ENCODE data around the gene FSHR.

The FSHR gene

DNA sequence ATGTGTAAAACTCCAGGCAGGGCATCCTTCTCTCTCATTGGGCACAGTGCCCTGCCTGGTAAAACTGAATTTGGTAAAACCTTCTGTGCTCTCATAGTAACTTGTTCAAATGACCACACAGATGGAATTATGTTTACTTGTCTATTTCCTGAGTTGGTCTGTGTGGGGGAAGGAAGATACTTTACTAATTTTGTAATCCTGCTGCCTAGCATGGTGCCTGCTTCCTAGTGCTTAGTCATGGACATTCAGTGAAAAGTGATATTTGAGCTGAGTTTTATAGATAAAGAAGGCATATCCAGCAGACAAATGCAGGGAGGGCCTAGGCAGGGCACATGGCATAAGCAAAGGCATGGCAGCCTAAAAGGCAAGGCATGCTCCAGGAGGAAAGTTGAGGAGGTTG, 199.4 kb downstream of the FSHR start:
- no peak for DNase-seq (ENCODE audit: low read depth in 2 of 2)

DNA sequence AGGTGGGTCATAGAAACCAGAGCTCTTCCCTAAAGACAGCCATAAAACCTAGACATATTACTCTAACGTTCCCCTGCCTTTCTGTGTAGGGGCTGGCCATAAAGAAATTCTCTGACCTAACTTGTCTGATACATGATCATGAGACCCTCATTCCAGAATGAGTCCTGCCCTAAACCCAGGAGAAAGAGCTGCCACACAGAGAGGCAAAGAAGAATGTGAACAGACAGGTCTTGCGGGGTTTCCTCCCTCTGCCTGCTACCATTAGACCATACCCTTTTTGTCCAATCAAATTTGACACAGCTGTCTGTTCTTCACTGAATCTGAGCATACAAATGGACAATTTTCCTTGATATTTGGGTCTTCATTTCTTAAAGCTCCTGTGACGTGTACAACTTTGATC, 200.0 kb downstream of the FSHR start:
- no peak for DNase-seq (ENCODE audit: low read depth in 2 of 2)

DNA sequence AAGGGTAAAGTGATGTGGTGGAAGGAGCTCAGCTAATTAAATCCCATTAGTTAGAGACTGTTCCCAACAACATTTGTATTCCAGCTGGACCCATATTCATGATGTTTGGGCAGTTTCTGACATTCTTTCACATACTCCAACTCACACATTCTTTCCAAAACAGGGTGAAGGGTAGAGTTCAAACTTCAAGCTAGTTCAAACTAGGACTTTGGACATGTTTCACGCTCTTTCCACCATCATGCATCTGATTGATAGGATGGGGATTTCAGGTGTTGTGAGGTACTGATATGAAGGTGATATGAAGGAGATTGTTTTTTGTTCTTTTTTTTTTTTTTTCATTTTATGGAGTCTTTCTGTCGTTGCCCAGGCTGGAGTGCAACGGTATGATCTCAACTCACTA, 201.7 kb downstream of the FSHR start:
- DNase-seq (ENCODE audit: low read depth in 2 of 2), result no peak

DNA sequence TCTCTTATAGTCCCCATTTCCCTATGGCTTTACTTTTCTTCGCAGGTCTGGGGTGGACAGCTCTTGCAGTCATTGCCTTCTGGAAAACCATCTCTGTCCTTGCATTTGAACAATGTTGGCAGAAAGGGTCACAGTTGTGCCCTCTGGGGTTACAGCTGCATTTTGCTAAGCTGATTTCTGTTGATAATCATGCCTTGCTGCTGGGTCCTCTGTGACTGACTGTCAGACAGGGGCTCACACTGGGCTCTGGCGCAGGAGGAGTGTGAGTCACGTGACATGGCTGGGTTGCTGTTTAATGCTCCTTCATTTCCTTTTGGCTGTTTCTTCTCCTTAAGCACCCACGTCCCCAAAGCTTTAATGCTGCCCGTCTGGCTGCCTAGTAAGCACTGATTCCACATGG, 202.2 kb downstream of the FSHR start:
- no peak for DNase-seq (ENCODE audit: low read depth in 2 of 2)

DNA sequence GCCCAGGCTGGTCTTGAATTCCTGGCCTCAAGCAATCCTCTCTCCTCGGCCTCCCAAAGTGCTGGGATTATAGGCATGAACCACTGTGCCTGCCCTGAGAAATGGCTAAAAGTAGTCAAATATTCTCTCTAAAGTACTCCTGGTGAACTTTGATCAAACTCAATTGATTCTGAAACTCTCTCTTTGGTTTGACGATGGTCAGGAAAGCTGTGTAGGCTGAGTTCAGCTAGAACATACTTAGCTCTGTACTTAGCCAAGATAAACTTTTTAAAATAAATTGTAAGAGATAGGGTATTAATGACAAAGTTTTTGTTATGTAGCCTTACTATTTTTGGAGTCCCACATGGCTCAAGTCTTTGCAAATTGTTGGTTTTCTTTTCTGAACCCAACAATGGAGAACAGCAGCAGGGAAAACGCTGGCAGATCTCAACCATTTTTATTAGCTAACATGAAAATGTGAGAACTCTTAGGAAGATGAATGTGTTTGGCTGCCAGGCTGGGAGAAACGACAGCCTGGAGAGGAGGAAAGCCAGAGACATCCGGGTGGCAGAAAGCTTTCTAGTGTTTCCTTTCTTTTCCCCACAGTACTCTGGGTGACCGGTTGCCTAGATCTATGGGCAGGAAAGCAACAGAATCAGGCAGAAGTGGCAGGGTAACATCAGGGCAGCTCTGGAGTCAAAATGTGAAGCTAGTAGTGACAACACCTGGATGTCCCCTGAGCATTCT, 205.8 kb downstream of the FSHR start:
- DNase-seq (ENCODE audit: low read depth in 2 of 2), result no peak

DNA sequence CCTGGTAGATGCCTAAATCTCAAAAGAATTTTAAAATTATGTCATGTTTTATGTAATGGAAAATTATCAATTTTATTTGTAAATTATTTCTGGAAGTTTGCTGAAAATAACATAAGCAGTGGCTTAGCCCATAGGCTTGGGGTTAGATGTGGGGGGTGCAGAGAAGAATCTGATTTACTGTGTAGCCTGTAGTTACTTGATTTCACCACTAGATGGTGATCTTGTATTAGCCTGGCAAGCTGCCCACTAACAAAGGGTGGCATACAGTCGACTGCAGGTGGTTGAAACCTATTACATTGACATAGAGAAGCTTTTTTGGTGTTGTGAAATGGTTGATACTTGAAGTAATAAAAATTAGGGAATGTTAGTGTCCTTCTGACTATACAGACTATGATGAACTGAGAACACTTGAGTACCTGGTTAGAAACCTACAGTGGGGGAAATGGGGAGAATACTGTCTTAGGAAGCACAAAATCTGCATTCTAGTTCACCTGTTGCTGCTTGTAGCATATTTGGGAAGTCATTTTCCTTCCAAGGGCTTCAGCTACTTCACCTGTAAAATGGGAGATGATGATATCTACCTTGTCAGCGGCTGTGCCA, 207.8 kb downstream of the FSHR start:
- no peak for DNase-seq (ENCODE audit: low read depth in 2 of 2)

DNA sequence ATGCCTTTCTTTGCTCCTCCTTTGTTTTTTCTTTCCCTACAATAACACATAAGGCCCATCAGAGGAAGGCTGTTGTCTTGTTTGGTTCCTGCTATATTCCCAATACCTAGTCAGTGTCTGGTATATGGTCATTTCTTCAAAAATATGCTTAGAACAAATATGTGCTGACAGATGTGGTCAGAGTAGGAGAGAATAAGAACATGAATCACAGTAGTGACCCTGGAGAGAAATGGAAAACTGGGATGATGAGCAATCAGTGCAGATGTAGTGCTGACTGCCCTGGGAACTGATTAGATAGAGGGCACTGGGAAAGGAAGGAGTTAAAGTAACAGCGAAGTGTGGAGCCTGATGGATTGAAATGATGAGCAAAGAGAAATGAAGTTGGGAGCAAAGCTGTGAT, 209.4 kb downstream of the FSHR start:
- no peak for DNase-seq (ENCODE audit: low read depth in 2 of 2)

DNA sequence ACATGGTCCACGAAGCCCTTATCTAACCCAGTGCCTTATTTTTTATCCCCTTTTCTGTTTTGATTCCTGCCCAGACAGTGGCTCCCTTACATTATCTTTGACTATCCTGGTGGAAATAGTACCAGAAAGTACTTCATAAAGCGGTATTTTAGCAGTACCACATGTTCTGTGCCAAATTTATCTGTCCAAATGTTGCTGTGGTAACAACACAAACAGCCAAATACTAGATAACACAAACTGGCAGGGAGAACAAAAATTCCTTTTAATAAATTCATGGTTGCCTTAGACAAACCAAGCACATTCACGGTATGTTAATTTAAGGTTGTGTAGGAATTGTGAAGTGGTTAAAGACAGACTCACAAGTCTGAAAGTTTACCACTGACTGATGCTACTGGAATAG, 210.9 kb downstream of the FSHR start:
- DNase-seq (ENCODE audit: low read depth in 2 of 2), result no peak

DNA sequence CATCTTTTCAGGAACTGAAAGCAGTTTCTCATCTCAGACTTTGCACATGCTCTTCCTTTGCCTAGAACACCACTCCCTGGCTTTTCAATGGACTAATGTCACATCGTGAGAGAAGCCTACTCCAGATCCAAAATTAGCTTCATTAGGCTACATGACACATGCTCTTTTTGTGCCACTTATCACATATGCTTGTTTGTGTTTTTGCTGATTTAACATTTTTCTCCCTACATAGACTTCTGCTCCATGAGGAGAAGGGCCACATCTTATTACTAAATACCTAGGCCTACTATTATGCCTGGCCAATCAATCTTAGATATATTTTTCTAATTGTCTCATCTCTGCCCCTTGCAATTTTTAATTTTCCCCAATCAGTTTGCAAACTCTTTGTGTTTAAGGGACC, 212.4 kb downstream of the FSHR start:
- no peak for DNase-seq (ENCODE audit: low read depth in 2 of 2)

DNA sequence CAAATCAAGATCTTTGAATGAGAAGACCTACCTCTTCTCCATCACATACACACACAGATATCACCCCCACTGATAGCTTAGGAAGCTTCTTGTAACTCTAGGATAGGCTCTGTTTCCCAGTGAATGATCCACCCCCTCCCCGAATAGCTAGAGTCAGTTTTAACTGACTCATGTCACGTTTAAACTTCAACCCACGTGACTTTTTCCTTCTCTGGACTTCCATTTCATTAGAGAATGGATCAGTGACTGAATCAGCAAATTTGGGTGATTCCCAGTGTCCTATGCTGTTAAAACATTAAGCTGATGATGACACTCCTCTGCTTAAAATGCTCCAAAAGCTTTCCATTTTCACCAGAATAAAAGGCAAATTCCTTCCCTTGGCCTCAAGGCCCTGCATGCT, 212.9 kb downstream of the FSHR start:
- DNase-seq (ENCODE audit: low read depth in 2 of 2), result no peak

DNA sequence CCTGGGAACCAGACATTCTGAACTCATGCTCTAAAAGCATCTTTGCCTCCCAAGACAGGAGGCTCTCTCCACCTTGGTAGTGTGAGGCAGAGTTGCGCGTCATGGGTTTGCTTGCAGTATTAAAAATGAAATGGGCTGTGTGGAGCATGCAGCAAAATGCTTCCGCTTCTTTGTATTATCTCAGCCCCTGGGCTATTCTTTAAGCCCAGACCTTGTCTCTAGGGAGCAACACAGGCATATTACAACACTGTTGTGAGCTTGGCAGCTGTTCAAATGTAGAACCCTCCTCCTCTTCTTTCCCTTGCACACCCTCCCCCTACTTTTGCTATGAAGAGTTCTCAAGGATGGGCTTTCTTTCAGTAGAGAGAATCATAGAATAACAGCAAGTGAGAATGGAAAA, 213.7 kb downstream of the FSHR start:
- DNase-seq (ENCODE audit: low read depth in 2 of 2), result no peak

DNA sequence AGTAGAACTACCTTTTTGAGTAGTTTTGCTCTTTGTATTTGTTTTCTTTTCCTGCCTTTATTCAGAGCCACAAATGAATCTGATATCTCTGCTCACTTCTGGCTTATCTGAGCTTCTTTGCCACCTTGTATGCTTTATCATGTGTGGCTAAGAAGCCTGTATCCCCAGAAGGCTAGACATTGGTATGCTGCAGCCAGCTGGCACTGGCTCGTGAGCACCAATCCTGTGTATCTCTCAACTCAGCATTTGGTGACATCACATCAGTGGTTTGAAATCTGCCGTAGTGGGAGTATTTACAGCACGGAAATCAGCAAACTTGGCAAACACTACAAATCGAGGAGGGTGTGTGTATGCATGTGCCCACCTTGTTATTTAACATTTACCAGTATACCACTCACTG, 215.1 kb downstream of the FSHR start:
- DNase-seq (ENCODE audit: low read depth in 2 of 2), result no peak

DNA sequence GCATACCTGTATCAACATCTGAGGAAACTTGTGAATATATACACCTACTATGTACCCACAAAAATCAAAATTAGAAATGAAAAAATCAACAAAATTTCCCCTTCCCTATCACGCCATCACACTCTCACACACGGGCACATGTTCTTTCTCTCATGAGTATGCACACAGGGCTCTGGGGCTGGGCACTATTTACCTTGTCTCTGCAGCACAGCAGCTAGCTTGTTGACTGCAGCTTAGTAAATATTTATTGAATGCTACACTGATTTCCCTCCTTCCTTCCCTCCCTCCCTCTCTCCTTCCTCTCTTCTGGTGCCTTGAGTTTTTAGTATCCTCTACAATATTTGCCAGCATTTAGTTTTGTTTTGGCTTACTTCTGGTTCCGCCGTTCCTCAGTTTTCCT, 216.1 kb downstream of the FSHR start:
- no peak for DNase-seq (ENCODE audit: low read depth in 2 of 2)

DNA sequence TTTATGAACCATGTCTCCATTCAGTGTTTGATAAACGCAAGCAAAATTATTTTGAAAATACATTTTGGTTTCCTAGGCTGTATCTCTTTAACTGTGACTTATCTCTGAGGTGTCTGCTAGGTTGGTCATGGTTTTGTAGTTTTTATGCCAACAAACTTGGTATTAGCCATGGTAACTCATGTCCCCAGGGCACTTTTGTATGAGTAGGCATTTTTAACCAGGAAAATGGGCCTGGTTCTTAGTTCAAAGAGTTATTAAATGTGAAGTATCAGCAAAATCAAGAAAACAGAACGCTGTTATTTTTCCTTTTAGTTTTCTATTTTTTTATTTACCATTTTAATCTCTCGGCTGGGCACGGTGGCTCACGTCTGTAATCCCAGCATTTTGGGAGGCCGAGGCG, 219.5 kb downstream of the FSHR start:
- no peak for DNase-seq (ENCODE audit: low read depth in 2 of 2)

DNA sequence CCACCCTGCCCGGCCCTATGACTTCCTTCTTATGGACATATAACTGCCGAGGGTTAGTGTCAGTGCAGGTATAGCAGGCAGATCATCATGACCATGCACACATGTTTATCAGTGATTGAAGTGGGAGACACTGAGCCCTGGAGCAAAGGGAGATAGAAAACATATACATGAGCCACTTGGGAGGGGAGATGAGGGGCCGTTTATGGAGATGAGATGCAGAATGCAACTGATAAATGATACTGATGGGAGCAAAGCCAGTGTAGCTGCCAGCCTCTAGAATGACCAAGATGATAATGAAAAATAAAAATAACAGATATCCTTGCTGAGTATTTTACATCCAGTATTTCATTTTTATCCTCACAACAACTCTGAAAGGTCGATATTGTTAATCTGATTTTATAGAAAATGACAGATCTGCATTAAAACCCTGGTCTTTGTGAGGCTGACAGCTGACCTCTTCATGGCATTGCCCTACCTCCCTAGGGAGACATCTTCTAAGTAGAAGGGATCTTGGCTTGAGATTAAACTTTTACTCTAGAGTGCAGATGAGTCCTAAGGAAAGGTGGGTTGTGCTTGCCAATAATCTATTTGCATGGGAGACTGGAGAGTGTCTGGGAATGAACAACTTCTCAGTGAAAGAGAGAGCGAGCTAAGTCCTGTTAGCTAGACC, 220.4 kb downstream of the FSHR start:
- DNase-seq (ENCODE audit: low read depth in 2 of 2), result no peak

DNA sequence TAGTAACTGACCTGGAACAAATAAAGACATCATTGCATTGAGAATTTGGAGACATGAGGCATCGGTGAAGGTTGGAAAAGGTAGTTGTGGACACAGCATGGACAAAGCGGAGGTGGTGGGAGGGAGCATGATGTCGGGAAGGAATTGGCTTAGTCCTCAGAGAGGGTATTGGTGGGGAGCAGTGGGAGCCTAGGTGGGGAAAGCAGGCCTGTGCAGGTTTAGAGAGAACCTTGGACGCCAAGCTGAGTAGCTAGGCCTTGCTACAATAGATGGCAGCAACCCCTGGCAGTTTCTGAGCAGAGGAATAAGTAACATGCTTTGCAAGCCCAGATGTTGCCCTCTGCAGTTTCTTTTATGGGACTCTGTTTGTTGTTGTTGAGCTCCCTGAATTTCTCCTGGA, 221.6 kb downstream of the FSHR start:
- no peak for DNase-seq (ENCODE audit: low read depth in 2 of 2)

DNA sequence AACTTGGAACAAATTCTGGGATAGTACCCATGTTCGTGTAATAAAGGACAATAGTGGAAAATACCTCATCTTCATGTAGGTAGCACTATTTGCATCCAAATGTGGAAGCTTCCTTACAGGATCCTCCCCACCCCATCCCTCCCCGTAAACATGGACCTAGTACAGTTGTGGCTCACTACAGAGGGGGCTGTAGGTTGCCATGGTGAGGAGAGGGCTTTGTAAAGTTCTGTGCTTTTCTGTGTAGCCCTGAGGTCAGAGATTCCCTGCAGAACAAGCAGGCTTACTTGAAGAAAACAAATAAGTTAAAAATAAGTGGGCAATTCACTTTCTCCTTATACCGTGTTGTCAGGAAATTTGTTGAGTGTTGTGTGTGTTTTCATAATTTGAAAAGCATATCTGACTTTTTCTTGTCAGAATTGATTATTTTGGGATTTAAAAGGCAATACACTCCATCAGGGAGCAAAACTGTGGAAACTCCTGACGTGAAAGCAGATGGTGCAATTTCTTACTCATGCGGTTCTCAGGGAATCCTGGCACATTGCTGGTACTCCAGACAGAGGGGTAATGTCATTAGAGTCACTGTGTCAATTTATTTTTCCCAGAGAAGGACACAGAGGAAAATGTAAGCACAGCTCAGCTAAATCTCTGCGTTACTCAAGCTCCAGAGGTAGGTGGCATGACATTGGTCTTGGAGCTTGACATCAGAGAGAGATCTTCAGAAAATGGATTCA, 224.6 kb downstream of the FSHR start:
- DNase-seq (ENCODE audit: low read depth in 2 of 2), result no peak

DNA sequence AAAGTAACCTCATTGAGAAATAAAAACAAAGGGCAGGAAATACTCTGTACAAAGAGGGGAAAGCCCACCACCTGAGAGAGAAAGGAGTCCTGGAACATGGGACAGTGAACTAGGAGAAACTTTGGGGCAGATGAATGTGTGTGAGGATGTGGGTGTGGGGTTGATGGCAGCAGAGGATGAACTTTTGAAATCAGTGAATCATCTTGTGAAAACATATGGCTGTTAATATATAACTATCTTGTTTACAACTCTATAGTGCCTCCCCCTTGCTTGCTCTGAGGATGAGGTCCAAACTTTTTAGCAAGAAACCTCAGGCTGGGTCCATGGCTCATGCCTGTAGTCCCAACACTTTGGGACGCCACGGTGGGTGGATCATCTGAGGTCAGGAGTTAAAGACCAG, 227.0 kb downstream of the FSHR start:
- DNase-seq (ENCODE audit: low read depth in 2 of 2), result no peak

DNA sequence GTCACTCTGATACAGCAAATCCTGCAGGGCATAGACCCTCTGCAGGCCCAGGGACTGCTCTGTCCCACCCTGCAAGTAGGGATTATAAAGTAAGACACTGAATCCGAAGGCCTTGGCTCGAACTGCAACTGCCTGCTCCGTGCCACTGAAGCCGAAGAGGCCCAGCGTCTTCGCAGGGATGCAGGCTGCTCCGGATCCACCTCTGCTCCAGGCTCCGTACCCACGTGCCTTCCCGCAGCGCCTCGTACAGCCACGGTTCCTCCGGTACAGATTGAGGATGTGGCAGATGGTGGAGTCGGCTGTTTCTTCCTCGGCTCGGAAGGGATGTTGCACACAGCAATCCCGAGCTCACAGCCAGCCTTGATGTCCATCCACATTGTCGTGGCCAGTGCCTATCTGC, 238.4 kb downstream of the FSHR start:
- DNase-seq (ENCODE audit: low read depth in 2 of 2), result no peak

DNA sequence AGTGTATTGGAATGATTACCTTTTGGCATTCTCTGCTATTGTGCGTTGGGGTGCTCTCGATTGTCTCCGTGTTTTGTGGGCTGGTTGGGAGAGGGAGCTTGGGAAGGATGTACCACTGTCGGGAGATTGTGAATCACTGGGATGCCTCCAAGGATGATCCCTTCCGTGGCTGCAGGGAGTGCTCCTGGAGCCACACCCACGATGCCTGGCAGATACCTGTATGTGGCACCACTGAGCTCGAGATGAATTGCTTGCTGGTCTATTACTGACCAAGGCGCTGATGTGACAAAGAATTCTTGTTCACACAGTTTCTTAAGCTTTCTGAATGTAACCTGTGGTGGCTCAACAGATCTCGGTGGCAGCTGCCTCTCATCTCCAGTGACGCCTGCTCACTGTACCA, 239.1 kb downstream of the FSHR start:
- no peak for DNase-seq (ENCODE audit: low read depth in 2 of 2)

DNA sequence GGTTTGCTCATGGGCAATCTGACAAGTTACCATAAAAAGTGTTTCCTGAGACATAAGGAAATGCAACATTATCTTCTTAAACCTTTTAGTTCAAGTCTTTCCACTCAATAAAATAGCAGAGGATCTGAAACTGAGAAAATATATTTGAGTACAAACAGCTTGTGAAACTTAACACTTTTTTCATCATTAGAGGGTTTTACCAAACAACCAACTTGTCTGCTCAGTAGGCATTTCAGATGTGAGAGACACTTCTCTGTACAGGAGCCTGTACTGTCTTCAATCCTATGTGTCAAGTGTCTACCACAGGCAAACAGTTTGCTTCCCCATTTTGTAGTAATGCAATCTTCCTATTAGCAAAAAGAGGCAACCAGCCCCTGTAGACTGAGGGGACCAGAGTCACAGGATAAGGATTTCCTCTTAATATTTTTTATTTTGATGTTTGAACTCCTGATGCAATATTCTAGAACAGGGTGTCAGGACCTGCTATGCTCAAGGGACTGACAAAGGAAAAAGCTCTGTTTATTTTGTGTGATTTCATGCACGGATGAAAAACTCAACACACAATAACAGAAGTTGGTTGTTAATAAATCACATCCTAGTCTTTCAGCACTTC, 239.7 kb downstream of the FSHR start:
- DNase-seq (ENCODE audit: low read depth in 2 of 2), result no peak
